Psoas muscle (tissue), 8 donors: ENCODE results near the gene DNAJB11. TPM values are rescaled to one million over a fixed set of nuclear protein-coding genes. Genes with fewer than 3 reads are reported as not detected.

Experiments used
- ATAC-seq, 4 donors: fragments of 200-7000 bp; cut with Tn5 transposase; one replicate each; pipeline ENCODE4 v1.9.1; 2020; ENCODE audit warnings: moderate library complexity in 3 of 4, mild to moderate bottlenecking in 2 of 4
- DNase-seq, 2 donors: peaks; one replicate each; pipeline ENCODE4 v3.0.0-alpha.2; 2020
- H3K27ac ChIP-seq: fragments of 200-600 bp; one replicate; pipeline ENCODE4 v1.8.0; 2022
- H3K27me3 ChIP-seq, 3 donors: fragments of 200-600 bp in 1 of 3; one replicate each; pipeline versions ENCODE4 v1.6.1 to v1.8.0; 2013 to 2022; ENCODE audit warnings: low read length in 2 of 3, mild to moderate bottlenecking in 2 of 3, moderate library complexity in 1 of 3; ENCODE audit not compliant: insufficient read depth in 3 of 3
- H3K36me3 ChIP-seq, 2 donors: fragments of 200-600 bp in 1 of 2; one replicate each; pipeline versions ENCODE4 v1.6.1 to v1.8.0; 2013 to 2022; ENCODE audit warnings: low read depth in 1 of 2, mild to moderate bottlenecking in 1 of 2, moderate library complexity in 1 of 2; ENCODE audit not compliant: insufficient read depth in 1 of 2
- H3K4me1 ChIP-seq: fragments of 200-600 bp; one replicate; pipeline ENCODE4 v1.8.0; 2022
- H3K4me3 ChIP-seq: fragments of 200-600 bp; one replicate; pipeline ENCODE4 v1.8.0; 2022; ENCODE audit warnings: mild to moderate bottlenecking
- H3K9me3 ChIP-seq: fragments of 200-600 bp; one replicate; pipeline ENCODE4 v1.8.0; 2022
- CTCF ChIP-seq: fragments of 200-600 bp; IDR thresholded peaks from one replicate; pipeline ENCODE4 v1.8.0; 2022; ENCODE audit warnings: antibody characterized with exemption
- WGBS, 3 donors: extraction: QIAGEN DNeasy Blood & Tissue Kit; methylation state at CpG; one replicate each; pipeline versions ENCODE4 v1.1.6 to v1.1.7; 2013; 5-methylcytosine and 5-hydroxymethylcytosine counted together
- intact Hi-C, 2 donors: fragments of 100-400 bp; cut with DNase I; formaldehyde crosslinking; loops; one replicate each; pipeline versions ENCODE4 v1.11.0 to v1.14.2; 2022
- polyA plus RNA-seq, 3 donors: library from polyadenylated mRNA; stranded (reverse); fragments of 200-250 nt; gene quantifications; one replicate each; pipeline ENCODE4 v1.2.3, GENCODE V29; 2013
- total RNA-seq, 4 donors: library from RNA; stranded (reverse); fragmentation: NEBNext Ultra II Directional in 2 of 4; extraction: Animal tissue kit (Norgen Biotek cat#: 25700) in 2 of 4; gene quantifications; one replicate each; pipeline versions ENCODE4 v1.2.1 to v1.2.4, GENCODE V29; 2021 to 2023
- donor health status: healthy with polysubstance abuse.
- donor health status: DM: no; HTN: no; CAD: no; lungs with moderate emphysema.
- donor health status: Bipolar disorder and iron deficiency.
- donor health status: healthy.
- donor health status: DM: yes; HTN: yes; CAD: no.
- donor health status: DM: no; HTN: no; CAD: no.
- donor health status: DM: no; HTN: no; CAD: no.
- donor health status: DM: yes; HTN: yes; CAD: no.

DNAJB11 gene
- total and polyA plus RNA-seq, 7 donors = 10.3 to 49.2 (median 24.2) TPM

DNA sequence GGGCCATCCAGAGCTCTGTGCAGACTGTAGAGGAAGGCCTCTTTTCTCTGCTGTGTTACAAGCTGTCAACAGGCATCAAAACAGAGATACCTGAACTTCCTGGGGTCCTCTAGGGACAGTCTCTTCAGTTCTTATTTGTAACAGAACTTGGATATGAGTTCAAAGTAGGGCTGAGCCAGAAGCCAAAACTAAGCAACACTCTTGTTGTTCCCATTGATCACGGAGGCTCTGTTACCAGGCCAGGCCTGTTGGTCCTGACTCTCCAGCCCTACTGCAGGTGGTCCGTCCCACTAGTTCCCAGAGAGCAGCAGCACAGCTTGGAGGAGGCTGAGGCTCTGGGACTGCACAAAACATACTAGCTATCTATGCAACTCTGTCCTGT, 29.3 kb downstream of the DNAJB11 start:
- H3K4me1 ChIP-seq = no peaks in the 10 kb centered on the region
- WGBS, 3 donors = 84 to 97% (median 92%) methylated on average over 2 of the region's 2 CpGs
- no peak for ATAC-seq
- no peak for DNase-seq
- H3K36me3 ChIP-seq = no peaks in the 10 kb centered on the region
- H3K27me3 ChIP-seq = no peaks in the 10 kb centered on the region
- no peak for TF ChIP-seq CTCF
- H3K9me3 ChIP-seq = no peaks in the 10 kb centered on the region
- intact Hi-C loops = no loop called here
- no peak overlapping the region for H3K27ac ChIP-seq
- H3K4me3 ChIP-seq = no peak overlapping the region

GRCh38 chr3:186600896-186601295, 30.4 kb downstream of the DNAJB11 start:
- H3K4me1 ChIP-seq = no peaks in the 10 kb centered on the region
- intact Hi-C loops = no loop called here
- 45 to 65% (median 57%) methylated on average over 3 of the region's 3 CpGs for WGBS, 3 donors

GRCh38 chr3:186603159-186603558, 32.6 kb downstream of the DNAJB11 start:
- intact Hi-C loops = no loop called here
- no peak for TF ChIP-seq CTCF
- 46 to 60% (median 49%) methylated on average over 7 of the region's 7 CpGs for WGBS, 3 donors
- DNase-seq = no peak
- H3K4me3 ChIP-seq = no peak overlapping the region
- H3K36me3 ChIP-seq = no peaks in the 10 kb centered on the region
- no peaks in the 10 kb centered on the region for H3K9me3 ChIP-seq
- no peaks in the 10 kb centered on the region for H3K4me1 ChIP-seq
- ATAC-seq = no peak
- no peaks in the 10 kb centered on the region for H3K27me3 ChIP-seq
- no peak overlapping the region for H3K27ac ChIP-seq

More at GRCh38 chr3:186600896-186601295, 30.4 kb downstream of the DNAJB11 start:
- no peaks in the 10 kb centered on the region for H3K36me3 ChIP-seq
- no peak overlapping the region for H3K27ac ChIP-seq
- ATAC-seq = no peak
- no peaks in the 10 kb centered on the region for H3K27me3 ChIP-seq
- no peak for DNase-seq
- no peak overlapping the region for H3K4me3 ChIP-seq
- no peaks in the 10 kb centered on the region for H3K9me3 ChIP-seq
- no peak for TF ChIP-seq CTCF

GRCh38 chr3:186605078-186605477, 34.6 kb downstream of the DNAJB11 start:
- no peaks in the 10 kb centered on the region for H3K4me1 ChIP-seq
- ATAC-seq (no peak), DNase-seq (no peak)
- TF ChIP-seq CTCF = no peak
- H3K4me3 ChIP-seq = no peak overlapping the region
- no peaks in the 10 kb centered on the region for H3K27me3 ChIP-seq
- intact Hi-C loops = no loop called here
- no peaks in the 10 kb centered on the region for H3K36me3 ChIP-seq
- H3K27ac ChIP-seq = no peak overlapping the region
- no peaks in the 10 kb centered on the region for H3K9me3 ChIP-seq
